NB4 (cell line): ENCODE data around the gene TMPRSS3.

Experiments
- CTCF ChIP-seq: IDR thresholded peaks from one replicate; pipeline ENCODE4 v1.5.1; 2012; ENCODE audit warnings: low read depth, low read length
- POLR2A ChIP-seq: IDR thresholded peaks from 2 replicates; pipeline ENCODE4 v1.6.1; 2011; ENCODE audit warnings: mild to moderate bottlenecking; ENCODE audit not compliant: insufficient read length; ENCODE audit errors: extremely low read depth

GRCh38 chr21:42387843-42388340 is 8.0 kb downstream of the TMPRSS3 start:
- no peak for TF ChIP-seq CTCF
- TF ChIP-seq POLR2A: no peak
